Heart left ventricle (tissue), 16 donors: Measurements from ENCODE around the gene DNAJB6. TPM values are rescaled to one million over a fixed set of nuclear protein-coding genes. Genes with fewer than 3 reads are reported as not detected.
A peak's percentile ranks its signal among the peaks of the same experiment; 100 is the strongest.

Source experiments
- ATAC-seq, 4 donors: fragments of 200-7000 bp; cut with Tn5 transposase; one replicate each; pipeline ENCODE4 v1.9.1; 2020 to 2022; ENCODE audit warnings: moderate library complexity in 4 of 4, mild to moderate bottlenecking in 3 of 4, moderate number of reproducible peaks in 1 of 4
- DNase-seq, 5 donors: peaks; one replicate each; pipeline ENCODE4 v3.0.0-alpha.2; 2020
- H3K27ac ChIP-seq, 12 donors: fragments of 200-600 bp; sonication (generic) in 4 of 12; one replicate each; pipeline versions ENCODE4 v1.5.0 to v1.8.0; 2016 to 2022; ENCODE audit warnings: mild to moderate bottlenecking in 2 of 12
- H3K27me3 ChIP-seq, 9 donors: fragments of 200-600 bp; sonication (generic) in 2 of 9; one replicate each; pipeline versions ENCODE4 v1.5.1 to v1.8.0; 2016 to 2022; ENCODE audit warnings: mild to moderate bottlenecking in 3 of 9
- H3K36me3 ChIP-seq, 9 donors: fragments of 200-600 bp; sonication (generic) in 2 of 9; one replicate each; pipeline versions ENCODE4 v1.5.0 to v1.8.0; 2018 to 2022; ENCODE audit warnings: mild to moderate bottlenecking in 2 of 9
- H3K4me1 ChIP-seq, 12 donors: fragments of 200-600 bp; sonication (generic) in 4 of 12; one replicate each; pipeline versions ENCODE4 v1.5.0 to v1.8.0; 2016 to 2022; ENCODE audit warnings: mild to moderate bottlenecking in 3 of 12
- H3K4me3 ChIP-seq, 12 donors: fragments of 200-600 bp; sonication (generic) in 4 of 12; one replicate each; pipeline versions ENCODE4 v1.5.0 to v1.8.0; 2017 to 2022; ENCODE audit warnings: mild to moderate bottlenecking in 9 of 12, moderate library complexity in 4 of 12
- H3K9me3 ChIP-seq, 12 donors: fragments of 200-600 bp; sonication (generic) in 4 of 12; one replicate each; pipeline versions ENCODE4 v1.5.0 to v1.8.0; 2016 to 2022; ENCODE audit warnings: mild to moderate bottlenecking in 1 of 12
- POLR2A ChIP-seq, 2 donors: fragments of 450-650 bp; IDR thresholded peaks; one replicate each; pipeline ENCODE4 v1.6.1; 2017; ENCODE audit warnings: antibody characterized with exemption in 2 of 2, mild to moderate bottlenecking in 2 of 2, moderate library complexity in 2 of 2
- WGBS, 4 donors: extraction: QIAGEN DNeasy Blood & Tissue Kit in 2 of 4; methylation state at CpG; one replicate each; pipeline versions ENCODE4 v1.1.5 to v1.1.7; 2013 to 2018; 5-methylcytosine and 5-hydroxymethylcytosine counted together
- intact Hi-C, 10 donors: fragments of 100-400 bp; cut with DNase I; formaldehyde crosslinking; loops; one replicate each; pipeline versions ENCODE4 v1.11.1 to v1.14.2; 2022
- polyA plus RNA-seq, 2 donors: library from polyadenylated mRNA; stranded (reverse); fragments of 200-250 nt; gene quantifications; one replicate each; pipeline ENCODE4 v1.2.3, GENCODE V29; 2013
- total RNA-seq, 9 donors: library from RNA; depleted of rRNA in 2 of 9; stranded (reverse); fragments of >200 nt in 2 of 9; fragmentation: NEBNext Ultra II Directional in 3 of 9; extraction: Animal tissue kit (Norgen Biotek cat#: 25700) in 3 of 9; gene quantifications; one replicate each; pipeline versions ENCODE4 v1.1.0 to v1.2.4, GENCODE V29; 2016 to 2023
- TF ChIP-seq, protein P1 (sequence below), 12 donors: fragments of 200-600 bp; sonication (generic) in 4 of 12; IDR thresholded peaks; one replicate each; pipeline versions ENCODE4 v1.5.0 to v1.8.0; 2018 to 2022; ENCODE audit warnings: antibody characterized with exemption in 12 of 12, mild to moderate bottlenecking in 5 of 12
- donor health status: ischemic (EF 13 %, LVEDD 7.1; RV severe dilation, severe dysfunction).
- donor health status: healthy with polysubstance abuse.
- donor health status: DM: no; HTN: yes; CAD: no.
- donor health status: DM: no; HTN: no; CAD: no.
- donor health status: ischemic (EF 25% LVEDD 6.9; RV normal size, moderate dysfunction).
- donor health status: ischemic (EF 25% LVEDD 5.7; RV mildly dilated, moderate dysfunction).
- donor health status: healthy.
- donor health status: DM: yes; HTN: yes; CAD: no.
- donor health status: ischemic (EF 35%, LVEDD 5.7; RV mildly dilated, moderate dysfunction).
- donor health status: nonischemic (EF 11% LVEDD 7.7; RV severe dilation, severe dysfunction).
- donor health status: DM: yes; HTN: yes; CAD: no.
- donor health status: PGD.
- donor health status: ischemic (EF 29% LVEDD 5.4; RV normal size, mild dysfunction).
- donor health status: nonischemic (EF 23%, LVEDD 6.1; RV moderate dilation, normal function).

DNAJB6 gene
- total and polyA plus RNA-seq, 11 donors, result 118 to 237 (median 162) TPM

- ATAC-seq (peak; percentile 56 to 82 (median 71)), DNase-seq (peak in 4 of 5 donors; percentile 53 to 75 (median 72))
- Histone ChIP-seq H3K27me3 (no peaks in the 10 kb centered on the region), H3K27ac (peak overlapping the region in 9 of 12 donors; percentile 1 to 63 (median 43)), H3K36me3 (peaks cover 0 to 52% (median 33%) of the 10 kb centered on the region in 9 donors), H3K4me1 (peaks cover 3 to 45% (median 14%) of the 10 kb centered on the region in 12 donors), H3K9me3 (no peaks in the 10 kb centered on the region), H3K4me3 (no peak overlapping the region)
- intact Hi-C loops, result loop anchor here in 1 of 10 donors (5.0 kb wide), 1 partner anchor 154 kb away; no protein-coding TSS in a partner anchor
- WGBS, 4 donors, result 63 to 74% (median 71%) methylated on average over 23 to 32 of the region's 32 CpGs
- TF ChIP-seq POLR2A (IDR thresholded peaks at IDR 0.05), result no peak
- TF ChIP-seq, protein P1, sequence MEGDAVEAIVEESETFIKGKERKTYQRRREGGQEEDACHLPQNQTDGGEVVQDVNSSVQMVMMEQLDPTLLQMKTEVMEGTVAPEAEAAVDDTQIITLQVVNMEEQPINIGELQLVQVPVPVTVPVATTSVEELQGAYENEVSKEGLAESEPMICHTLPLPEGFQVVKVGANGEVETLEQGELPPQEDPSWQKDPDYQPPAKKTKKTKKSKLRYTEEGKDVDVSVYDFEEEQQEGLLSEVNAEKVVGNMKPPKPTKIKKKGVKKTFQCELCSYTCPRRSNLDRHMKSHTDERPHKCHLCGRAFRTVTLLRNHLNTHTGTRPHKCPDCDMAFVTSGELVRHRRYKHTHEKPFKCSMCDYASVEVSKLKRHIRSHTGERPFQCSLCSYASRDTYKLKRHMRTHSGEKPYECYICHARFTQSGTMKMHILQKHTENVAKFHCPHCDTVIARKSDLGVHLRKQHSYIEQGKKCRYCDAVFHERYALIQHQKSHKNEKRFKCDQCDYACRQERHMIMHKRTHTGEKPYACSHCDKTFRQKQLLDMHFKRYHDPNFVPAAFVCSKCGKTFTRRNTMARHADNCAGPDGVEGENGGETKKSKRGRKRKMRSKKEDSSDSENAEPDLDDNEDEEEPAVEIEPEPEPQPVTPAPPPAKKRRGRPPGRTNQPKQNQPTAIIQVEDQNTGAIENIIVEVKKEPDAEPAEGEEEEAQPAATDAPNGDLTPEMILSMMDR (IDR thresholded peaks at IDR 0.05), result peak in 10 of 12 donors; percentile 19 to 62 (median 44)
Measured at GRCh38 chr7:157405914-157406810, 69.4 kb downstream of the DNAJB6 start.

GRCh38 chr7:157406971-157407370 is 70.2 kb downstream of the DNAJB6 start:
- Histone ChIP-seq H3K27ac (no peak overlapping the region), H3K9me3 (no peaks in the 10 kb centered on the region), H3K4me1 (peaks cover 3 to 40% (median 14%) of the 10 kb centered on the region in 12 donors), H3K4me3 (no peak overlapping the region), H3K27me3 (no peaks in the 10 kb centered on the region), H3K36me3 (peaks cover 0 to 50% (median 35%) of the 10 kb centered on the region in 9 donors)
- WGBS, 4 donors, result 84 to 97% (median 92%) methylated on average over 10 to 22 of the region's 22 CpGs
- intact Hi-C loops, result loop anchor here in 1 of 10 donors (5.0 kb wide), 1 partner anchor 155 kb away; no protein-coding TSS in a partner anchor
- TF ChIP-seq, protein P1 (IDR thresholded peaks at IDR 0.05), result no peak
- no peak for TF ChIP-seq POLR2A (IDR thresholded peaks at IDR 0.05)
- DNase-seq (peak in 2 of 5 donors; percentile 15 to 19), ATAC-seq (no peak)

DNA sequence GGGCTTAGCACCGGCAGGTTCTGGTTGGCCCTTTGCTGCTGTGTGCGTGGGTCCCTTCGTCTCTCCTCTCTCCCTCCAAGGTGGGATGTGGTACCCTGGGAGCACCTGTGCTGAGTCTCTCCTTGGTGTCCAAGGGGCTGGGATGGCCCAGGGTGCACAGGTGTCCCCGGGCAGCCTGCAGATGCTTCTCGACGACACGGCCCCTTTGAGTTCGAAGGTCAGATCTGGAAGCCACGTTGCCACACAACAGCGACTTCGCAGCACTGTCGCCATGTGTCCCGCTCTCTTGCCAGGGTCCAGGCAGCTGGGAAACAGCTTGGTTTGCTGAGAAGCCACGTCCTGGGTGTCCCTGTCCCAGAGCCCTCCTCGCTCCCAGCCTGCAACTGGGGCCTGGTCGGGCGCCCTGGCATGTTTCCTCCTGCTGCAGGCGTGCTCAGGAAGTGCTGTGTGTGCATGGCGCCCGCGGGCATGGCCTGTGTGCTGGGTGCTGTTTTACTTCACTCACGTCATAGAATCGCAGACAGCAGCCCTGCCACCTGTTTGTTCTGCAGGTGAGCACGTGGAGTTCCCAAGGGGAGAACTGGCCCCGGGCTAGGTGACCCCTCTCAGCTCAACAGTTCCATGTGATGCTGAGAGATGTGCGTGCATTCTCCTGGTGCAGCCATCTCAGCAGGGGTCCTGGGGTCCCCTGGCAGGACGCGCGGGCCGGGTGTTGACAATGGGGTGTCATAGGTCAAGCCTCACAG is 70.9 kb downstream of the DNAJB6 start:
- peaks cover 3 to 33% (median 13%) of the 10 kb centered on the region in 12 donors for H3K4me1 ChIP-seq
- ATAC-seq (no peak), DNase-seq (peak in 2 of 5 donors; percentile 4 to 16)
- TF ChIP-seq, protein P1 (IDR thresholded peaks at IDR 0.05), result no peak
- no peak for TF ChIP-seq POLR2A (IDR thresholded peaks at IDR 0.05)
- 86 to 91% (median 89%) methylated on average over 21 to 30 of the region's 30 CpGs for WGBS, 4 donors
- H3K27ac ChIP-seq, result no peak overlapping the region
- no peak overlapping the region for H3K4me3 ChIP-seq
- no peaks in the 10 kb centered on the region for H3K9me3 ChIP-seq
- no peaks in the 10 kb centered on the region for H3K27me3 ChIP-seq
- peaks cover 0 to 54% (median 39%) of the 10 kb centered on the region in 9 donors for H3K36me3 ChIP-seq
- intact Hi-C loops, result loop anchor here in 1 of 10 donors (5.0 kb wide), 1 partner anchor 155 kb away; no protein-coding TSS in a partner anchor
